ENCODE measurements around the gene ZFAND3.

DNA sequence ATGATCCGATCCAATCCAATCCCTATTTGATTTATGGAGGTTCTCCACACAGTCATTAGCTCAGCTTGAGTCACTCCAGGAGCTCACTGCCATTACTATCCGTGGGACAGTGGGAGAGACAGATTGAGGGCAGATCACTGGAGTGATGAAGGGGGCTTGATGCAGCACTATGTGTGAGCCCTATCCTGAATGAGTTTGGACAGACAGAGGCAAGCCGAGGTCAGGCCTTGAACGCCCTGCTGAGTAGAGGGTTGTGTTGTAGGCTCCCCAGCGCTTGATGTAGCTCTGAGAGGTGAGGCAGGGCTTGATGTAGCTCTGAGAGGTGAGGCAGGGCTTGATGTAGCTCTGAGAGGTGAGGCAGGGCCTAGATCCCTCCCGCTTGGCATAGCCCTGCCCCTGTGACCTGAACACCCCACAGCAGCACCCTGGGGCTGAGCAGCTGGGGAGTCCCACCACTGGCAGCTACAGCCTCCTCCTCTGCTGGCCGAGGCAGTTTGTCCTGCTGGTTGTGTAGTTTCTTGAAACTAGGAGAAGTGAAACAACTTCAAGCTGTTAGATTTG lies 58.7 kb downstream of the ZFAND3 start:
- TF ChIP-seq, protein P1, sequence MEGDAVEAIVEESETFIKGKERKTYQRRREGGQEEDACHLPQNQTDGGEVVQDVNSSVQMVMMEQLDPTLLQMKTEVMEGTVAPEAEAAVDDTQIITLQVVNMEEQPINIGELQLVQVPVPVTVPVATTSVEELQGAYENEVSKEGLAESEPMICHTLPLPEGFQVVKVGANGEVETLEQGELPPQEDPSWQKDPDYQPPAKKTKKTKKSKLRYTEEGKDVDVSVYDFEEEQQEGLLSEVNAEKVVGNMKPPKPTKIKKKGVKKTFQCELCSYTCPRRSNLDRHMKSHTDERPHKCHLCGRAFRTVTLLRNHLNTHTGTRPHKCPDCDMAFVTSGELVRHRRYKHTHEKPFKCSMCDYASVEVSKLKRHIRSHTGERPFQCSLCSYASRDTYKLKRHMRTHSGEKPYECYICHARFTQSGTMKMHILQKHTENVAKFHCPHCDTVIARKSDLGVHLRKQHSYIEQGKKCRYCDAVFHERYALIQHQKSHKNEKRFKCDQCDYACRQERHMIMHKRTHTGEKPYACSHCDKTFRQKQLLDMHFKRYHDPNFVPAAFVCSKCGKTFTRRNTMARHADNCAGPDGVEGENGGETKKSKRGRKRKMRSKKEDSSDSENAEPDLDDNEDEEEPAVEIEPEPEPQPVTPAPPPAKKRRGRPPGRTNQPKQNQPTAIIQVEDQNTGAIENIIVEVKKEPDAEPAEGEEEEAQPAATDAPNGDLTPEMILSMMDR (IDR thresholded peaks at IDR 0.05): no peak
- no peak for TF ChIP-seq EZH2 (IDR thresholded peaks at IDR 0.05; ENCODE audit: borderline replicate concordance, insufficient read depth, low read depth, low read length, poor library complexity, severe bottlenecking)
